Astrocyte (in vitro differentiated cells and primary cell): Measurements from ENCODE around the gene CREBL2. TPM values are rescaled to one million over a fixed set of nuclear protein-coding genes. Genes with fewer than 3 reads are reported as not detected.

Source experiments
- DNase-seq: peaks from one replicate; pipeline ENCODE4 v3.0.0-alpha.2; 2010; ENCODE audit warnings: low read depth
- FAIRE-seq: peaks from 2 replicates; lab custom pipeline; 2011; peaks lifted over from hg19 to GRCh38; lab: Jason Lieb, UNC
- H2AFZ ChIP-seq: 2 replicates; pipeline ENCODE4 v1.6.0; 2012; ENCODE audit warnings: low read depth, low read length, inconsistent platforms
- H3K27ac ChIP-seq: 2 replicates; pipeline ENCODE4 v1.5.1; 2011; ENCODE audit warnings: low read depth, low read length, inconsistent platforms
- H3K27me3 ChIP-seq: 2 replicates; pipeline ENCODE4 v1.6.0; 2011; ENCODE audit warnings: low read length, inconsistent platforms; ENCODE audit not compliant: insufficient read depth
- H3K36me3 ChIP-seq: 2 replicates; pipeline ENCODE4 v1.5.1; 2011; ENCODE audit warnings: low read length, inconsistent platforms; ENCODE audit not compliant: insufficient read depth
- H3K4me1 ChIP-seq: 2 replicates; pipeline ENCODE4 v1.5.1; 2011; ENCODE audit warnings: low read length, inconsistent platforms; ENCODE audit not compliant: insufficient read depth
- H3K4me2 ChIP-seq: 2 replicates; pipeline ENCODE4 v1.6.0; 2012; ENCODE audit warnings: low read length, inconsistent platforms
- H3K4me3 ChIP-seq: 2 replicates; pipeline ENCODE4 v1.5.1; 2011; ENCODE audit warnings: low read depth, mild to moderate bottlenecking, low read length, inconsistent platforms; ENCODE audit not compliant: insufficient read depth
- H3K79me2 ChIP-seq: 2 replicates; pipeline ENCODE4 v1.6.0; 2012; ENCODE audit warnings: mild to moderate bottlenecking, low read length, inconsistent platforms; ENCODE audit not compliant: insufficient read depth
- H3K9ac ChIP-seq: 2 replicates; pipeline ENCODE4 v1.6.0; 2012; ENCODE audit warnings: mild to moderate bottlenecking, low read length, inconsistent platforms
- H3K9me3 ChIP-seq: 2 replicates; pipeline ENCODE4 v1.5.1; 2012; ENCODE audit warnings: low read depth, mild to moderate bottlenecking, low read length, inconsistent platforms; ENCODE audit not compliant: insufficient read depth
- H4K20me1 ChIP-seq: 2 replicates; pipeline ENCODE4 v1.6.0; 2012; ENCODE audit warnings: low read length, inconsistent platforms; ENCODE audit not compliant: insufficient read depth
- H3K27ac Mint-ChIP-seq: one replicate; pipeline ENCODE4 v1.8.0; 2021; ENCODE audit warnings: mild to moderate bottlenecking, mixed read lengths; ENCODE audit not compliant: unreplicated experiment
- H3K27me3 Mint-ChIP-seq: one replicate; pipeline ENCODE4 v1.8.0; 2021; ENCODE audit warnings: low read depth, mixed read lengths; ENCODE audit not compliant: unreplicated experiment
- H3K36me3 Mint-ChIP-seq: one replicate; pipeline ENCODE4 v1.8.0; 2021; ENCODE audit warnings: low read depth, mixed read lengths; ENCODE audit not compliant: unreplicated experiment
- H3K4me1 Mint-ChIP-seq: one replicate; pipeline ENCODE4 v1.8.0; 2021; ENCODE audit warnings: low read depth, mixed read lengths; ENCODE audit not compliant: unreplicated experiment
- H3K4me3 Mint-ChIP-seq: one replicate; pipeline ENCODE4 v1.8.0; 2021; ENCODE audit warnings: mild to moderate bottlenecking, moderate library complexity, mixed read lengths; ENCODE audit not compliant: unreplicated experiment
- H3K9me3 Mint-ChIP-seq: one replicate; pipeline ENCODE4 v1.8.0; 2021; ENCODE audit warnings: mild to moderate bottlenecking, mixed read lengths; ENCODE audit not compliant: unreplicated experiment
- CTCF ChIP-seq: IDR thresholded peaks from 2 replicates; pipeline ENCODE4 v1.5.1; 2011; ENCODE audit warnings: low read depth, mild to moderate bottlenecking, inconsistent platforms, low read length, moderate library complexity; ENCODE audit not compliant: insufficient read depth
- EZH2 ChIP-seq: IDR thresholded peaks from 2 replicates; pipeline ENCODE4 v1.6.1; 2012; ENCODE audit warnings: mild to moderate bottlenecking, low read length, inconsistent platforms; ENCODE audit not compliant: insufficient read depth
- total RNA-seq: library from RNA; stranded (reverse); gene quantifications from 2 replicates; pipeline ENCODE4 v1.2.1, GENCODE V29; 2021

The CREBL2 gene
- total RNA-seq, 1 donor from 2014 or later = 14.8 TPM

GRCh38 chr12:12609692-12610091 lies 2.0 kb upstream of the CREBL2 start:
- no peaks in the 10 kb centered on the region for H3K27me3 Mint-ChIP-seq
- DNase-seq = no peak
- peaks cover 16% of the 10 kb centered on the region for H3K79me2 ChIP-seq
- H3K27ac ChIP-seq = no peak overlapping the region
- no peaks in the 10 kb centered on the region for H3K36me3 ChIP-seq
- no peak overlapping the region for H3K4me2 ChIP-seq
- peaks cover 20% of the 10 kb centered on the region for H3K4me1 Mint-ChIP-seq
- no peak overlapping the region for H3K9ac ChIP-seq
- no peak overlapping the region for H2AFZ ChIP-seq
- no peak for TF ChIP-seq CTCF
- TF ChIP-seq EZH2 = no peak
- no peaks in the 10 kb centered on the region for H3K9me3 ChIP-seq
- H4K20me1 ChIP-seq = no peaks in the 10 kb centered on the region
- FAIRE-seq = no peak
- no peaks in the 10 kb centered on the region for H3K36me3 Mint-ChIP-seq
- peaks cover 11% of the 10 kb centered on the region for H3K4me1 ChIP-seq
- H3K4me3 Mint-ChIP-seq = no peak overlapping the region
- H3K27me3 ChIP-seq = no peaks in the 10 kb centered on the region
- no peaks in the 10 kb centered on the region for H3K9me3 Mint-ChIP-seq
- H3K4me3 ChIP-seq = no peak overlapping the region
- no peak overlapping the region for H3K27ac Mint-ChIP-seq

- Mint-ChIP-seq H3K4me3 (peak overlapping the region; percentile 94), H3K4me1 (peaks cover 20% of the 10 kb centered on the region), H3K27ac (peak overlapping the region; percentile 96), H3K27me3 (no peaks in the 10 kb centered on the region), H3K9me3 (no peaks in the 10 kb centered on the region), H3K36me3 (no peaks in the 10 kb centered on the region)
- H3K27me3 ChIP-seq = no peaks in the 10 kb centered on the region
- H3K79me2 ChIP-seq = peaks cover 25% of the 10 kb centered on the region
- H3K4me1 ChIP-seq = peaks cover 11% of the 10 kb centered on the region
- no peak overlapping the region for H3K4me3 ChIP-seq
- H3K9me3 ChIP-seq = no peaks in the 10 kb centered on the region
- FAIRE-seq (no peak), DNase-seq (no peak)
- peak overlapping the region; percentile 95 for H3K27ac ChIP-seq
- peak overlapping the region; percentile 91 for H3K9ac ChIP-seq
- no peaks in the 10 kb centered on the region for H3K36me3 ChIP-seq
- peak overlapping the region; percentile 96 for H3K4me2 ChIP-seq
- TF ChIP-seq CTCF = no peak
- no peak for TF ChIP-seq EZH2
- H4K20me1 ChIP-seq = no peaks in the 10 kb centered on the region
- H2AFZ ChIP-seq = no peak overlapping the region
Measured at GRCh38 chr12:12610711-12611110, 965 bp upstream of the CREBL2 start.

GRCh38 chr12:12612358-12612757 lies 682 bp downstream of the CREBL2 start:
- FAIRE-seq (no peak), DNase-seq (peak; percentile 77)
- Histone ChIP-seq H3K4me1 (peaks cover 2% of the 10 kb centered on the region), H3K4me2 (peak overlapping the region; percentile 96), H3K4me3 (peak overlapping the region; percentile 77), H3K27ac (peak overlapping the region; percentile 95), H3K9ac (peak overlapping the region; percentile 91), H3K36me3 (no peaks in the 10 kb centered on the region), H3K79me2 (peaks cover 25% of the 10 kb centered on the region), H2AFZ (peak overlapping the region; percentile 98), H4K20me1 (peaks cover 4% of the 10 kb centered on the region), H3K9me3 (no peaks in the 10 kb centered on the region), H3K27me3 (no peaks in the 10 kb centered on the region)
- H3K9me3 Mint-ChIP-seq = no peaks in the 10 kb centered on the region
- H3K27me3 Mint-ChIP-seq = no peaks in the 10 kb centered on the region
- H3K36me3 Mint-ChIP-seq = no peaks in the 10 kb centered on the region
- peaks cover 12% of the 10 kb centered on the region for H3K4me1 Mint-ChIP-seq
- peak overlapping the region; percentile 96 for H3K27ac Mint-ChIP-seq
- H3K4me3 Mint-ChIP-seq = peak overlapping the region; percentile 94
- TF ChIP-seq CTCF (no peak), EZH2 (no peak)
